MM.1S (cell line): ENCODE measurements around the gene KLHDC7A.

ENCODE experiments used
- CTCF ChIP-seq: fragments of 300-600 bp; sonication (generic); IDR thresholded peaks from 2 replicates; pipeline ENCODE4 v1.5.1; 2016; ENCODE audit warnings: antibody characterized with exemption, low read length, mixed read lengths
- EZH2phosphoT487 ChIP-seq: fragments of 300-600 bp; sonication (generic); IDR thresholded peaks from 2 replicates; pipeline ENCODE4 v1.6.1; 2018; ENCODE audit warnings: antibody characterized with exemption, low read length

DNA sequence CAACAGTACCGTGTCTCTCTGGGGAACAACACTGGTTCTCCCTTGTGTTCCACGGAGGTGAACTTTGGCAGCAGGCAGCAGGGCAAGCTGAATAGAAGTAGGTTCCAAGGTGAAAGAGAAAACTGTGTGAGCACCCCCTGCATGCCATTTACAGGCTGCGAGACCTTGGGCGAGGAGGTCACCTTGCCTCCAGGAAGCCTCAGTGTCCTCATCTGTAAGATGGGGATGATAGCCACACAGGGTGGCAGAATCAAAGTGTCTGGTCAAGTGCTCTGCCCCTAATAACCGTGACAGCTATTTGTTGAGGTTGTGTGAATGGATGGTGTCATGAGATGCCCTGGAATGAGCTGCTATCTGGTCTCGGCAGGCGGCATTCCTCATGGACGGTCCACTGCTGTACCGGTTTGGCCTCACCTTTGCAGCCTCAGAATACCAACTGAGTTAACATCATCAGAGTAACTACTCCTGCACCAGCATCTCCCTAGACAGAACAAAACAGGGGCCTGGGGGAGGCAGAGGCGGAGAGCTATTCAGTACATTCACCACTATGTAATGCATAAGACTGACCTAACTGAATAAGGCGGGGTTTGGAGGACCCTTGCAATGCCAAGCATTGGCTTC lies 7.4 kb upstream of the KLHDC7A start:
- TF ChIP-seq CTCF, result no peak
- no peak for TF ChIP-seq EZH2phosphoT487
